Activated T-cell treated with anti-CD3 and anti-CD28 coated beads for 24 hours (primary cell): ENCODE data around the gene GORASP2.

Source experiments
- DNase-seq: peaks from one replicate; pipeline ENCODE4 v3.0.0-alpha.2; 2020; ENCODE audit warnings: low read depth

GORASP2 gene

GRCh38 chr2:170999654-171000053 lies 70.6 kb downstream of the GORASP2 start:
- DNase-seq: no peak

DNA sequence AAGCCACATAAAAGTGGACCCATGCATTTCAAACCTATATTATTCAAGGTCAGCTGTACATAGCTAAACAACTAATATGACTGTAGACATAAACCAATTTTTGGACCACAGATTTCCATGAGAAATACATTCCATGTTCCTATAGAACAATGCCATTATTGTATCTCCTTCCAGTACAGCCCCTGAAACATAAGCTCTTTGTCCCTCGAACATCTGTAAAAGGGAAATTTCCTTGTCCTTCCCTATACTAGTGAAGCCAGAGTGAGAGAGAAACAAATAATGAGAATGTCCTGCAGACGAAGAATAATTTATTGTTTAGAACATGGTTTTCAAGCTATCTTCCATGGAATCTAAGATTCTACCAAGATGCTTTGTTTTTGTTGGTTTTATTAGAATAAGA lies 75.3 kb downstream of the GORASP2 start:
- DNase-seq: no peak

DNA sequence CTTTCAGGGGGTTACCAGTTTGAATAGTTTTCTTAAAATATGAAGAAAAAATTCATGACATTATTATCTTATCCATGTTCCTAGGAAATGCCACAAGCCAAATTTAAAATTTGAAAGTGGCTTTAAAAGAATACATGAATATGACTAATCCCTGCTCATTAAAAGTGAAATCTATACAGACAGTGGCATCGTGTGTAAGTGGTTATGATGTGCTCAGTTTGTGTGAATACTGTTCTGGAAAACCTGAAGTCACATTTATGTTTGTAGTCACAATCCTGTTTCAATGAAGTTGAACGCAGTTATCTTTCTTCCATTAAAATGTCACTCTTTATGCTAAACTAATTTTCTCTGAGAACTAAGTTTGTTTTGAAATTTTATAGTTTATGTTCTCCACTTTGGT lies 75.8 kb downstream of the GORASP2 start:
- no peak for DNase-seq

DNA sequence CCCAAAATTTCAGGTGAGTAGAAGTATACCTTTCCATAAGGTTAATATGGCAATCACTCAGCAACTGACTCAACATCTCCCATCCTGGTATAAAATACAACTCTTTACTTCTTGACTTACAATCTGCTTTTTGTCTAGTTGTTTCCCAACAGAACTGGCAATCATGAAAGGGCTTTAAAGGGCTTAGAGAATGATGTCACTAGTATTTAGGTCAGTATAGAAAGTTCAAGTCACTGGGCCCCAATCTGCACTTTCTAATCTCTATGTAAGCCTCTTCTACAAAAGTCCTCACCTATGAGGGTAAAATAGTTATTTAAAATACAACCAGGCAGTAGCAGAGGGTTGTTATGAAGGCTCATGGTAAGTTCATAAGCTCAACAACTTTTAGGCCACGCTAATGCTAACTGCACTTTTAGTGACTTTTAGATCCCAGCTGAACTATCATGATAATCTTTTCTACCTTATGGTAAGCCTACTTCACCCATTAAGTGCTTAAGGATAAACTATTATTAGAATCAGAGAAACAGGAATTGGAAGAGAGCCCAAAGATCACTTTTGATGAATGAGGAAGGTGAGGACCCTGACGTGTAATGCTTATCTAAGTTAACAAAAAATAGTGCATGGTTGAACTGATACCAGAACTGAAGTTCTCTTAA lies 79.6 kb downstream of the GORASP2 start:
- DNase-seq: no peak

DNA sequence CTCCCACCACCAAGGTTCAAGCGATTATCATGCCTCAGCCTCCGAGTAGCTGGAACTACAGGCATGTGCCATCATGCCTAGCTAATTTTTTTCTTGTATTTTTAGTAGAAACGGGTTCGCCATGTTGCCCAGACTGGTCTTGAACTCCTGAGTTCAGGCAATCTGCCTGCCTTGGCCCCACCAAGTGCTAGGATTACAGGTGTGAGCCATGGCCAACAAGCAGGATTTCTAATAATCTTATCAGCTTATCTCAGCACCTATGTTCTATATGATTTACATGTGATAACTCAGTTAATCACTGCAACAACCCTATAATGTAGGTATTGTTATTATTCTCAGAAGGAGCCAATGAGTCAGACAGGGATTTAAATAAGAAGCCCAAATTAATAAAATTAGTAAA lies 80.3 kb downstream of the GORASP2 start:
- no peak for DNase-seq

DNA sequence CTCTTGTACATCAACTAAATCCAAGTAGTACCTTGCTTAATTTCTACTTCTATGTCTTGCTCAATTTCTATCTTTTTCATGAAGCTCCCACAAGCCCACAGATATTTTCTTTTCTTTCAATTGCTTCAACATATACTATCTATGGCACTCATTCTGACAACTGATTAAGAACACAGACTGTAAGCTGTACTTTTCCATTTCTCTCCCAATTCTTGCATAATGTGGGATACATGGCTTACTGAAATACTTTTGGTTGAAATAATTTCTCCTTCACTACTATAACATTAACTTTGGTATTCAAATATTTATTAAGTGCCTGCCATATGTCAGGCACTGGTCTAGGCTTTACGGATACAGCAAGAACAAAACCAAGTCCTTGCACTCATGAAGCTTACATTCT lies 84.8 kb downstream of the GORASP2 start:
- no peak for DNase-seq

- no peak for DNase-seq
Observed at GRCh38 chr2:171016125-171016524, 87.1 kb downstream of the GORASP2 start.
